Neural progenitor cell (in vitro differentiated cells): Measurements from ENCODE around the gene FRG2B. TPM values are rescaled to one million over a fixed set of nuclear protein-coding genes. Genes with fewer than 3 reads are reported as not detected.
"Not testable (repeated sequence)": the region's sequence is repeated elsewhere in the genome, so short reads cannot be mapped to it uniquely, and the experiment has no call there.

Experiments
- DNase-seq: peaks from one replicate; pipeline ENCODE4 v3.0.0-alpha.2; 2016; ENCODE audit warnings: low spot score
- H2AFZ ChIP-seq: fragments of 200-600 bp; sonication (generic); replicated peaks from 2 replicates; pipeline ENCODE4 v1.6.1; 2016; ENCODE audit warnings: antibody characterized with exemption
- H3F3A ChIP-seq: fragments of 200-600 bp; sonication (generic); 2 replicates; pipeline ENCODE4 v1.6.1; 2016; ENCODE audit warnings: antibody characterized with exemption, low read depth
- H3K27ac ChIP-seq: fragments of 200-600 bp; sonication (generic); 2 replicates; pipeline ENCODE4 v1.5.1; 2016; ENCODE audit warnings: mild to moderate bottlenecking
- H3K27me3 ChIP-seq: fragments of 200-600 bp; sonication (generic); 2 replicates; pipeline ENCODE4 v1.6.1; 2016; ENCODE audit warnings: mild to moderate bottlenecking, moderate library complexity
- H3K36me3 ChIP-seq: fragments of 200-600 bp; sonication (generic); 2 replicates; pipeline ENCODE4 v1.5.1; 2016
- H3K4me1 ChIP-seq: fragments of 200-600 bp; sonication (generic); 2 replicates; pipeline ENCODE4 v1.6.1; 2016; ENCODE audit warnings: mixed run types
- H3K4me2 ChIP-seq: fragments of 200-600 bp; sonication (generic); 2 replicates; pipeline ENCODE4 v1.6.1; 2016
- H3K4me3 ChIP-seq: fragments of 200-600 bp; sonication (generic); 2 replicates; pipeline ENCODE4 v1.5.1; 2016
- H3K79me2 ChIP-seq: fragments of 200-600 bp; sonication (generic); 2 replicates; pipeline ENCODE4 v1.6.1; 2016; ENCODE audit warnings: low read depth
- H3K9ac ChIP-seq: fragments of 200-600 bp; sonication (generic); 2 replicates; pipeline ENCODE4 v1.6.1; 2016
- H3K9me3 ChIP-seq: fragments of 200-600 bp; sonication (generic); 2 replicates; pipeline ENCODE4 v1.5.1; 2016; ENCODE audit warnings: low read depth
- H4K20me1 ChIP-seq: fragments of 200-600 bp; sonication (generic); 2 replicates; pipeline ENCODE4 v1.6.1; 2016; ENCODE audit warnings: low read depth
- H3K27ac Mint-ChIP-seq: 3 replicates; pipeline ENCODE4 v1.8.0; 2021; ENCODE audit warnings: mixed read lengths
- H3K27me3 Mint-ChIP-seq: 2 replicates; pipeline ENCODE4 v1.8.0; 2022; ENCODE audit warnings: low read depth, mild to moderate bottlenecking, inconsistent platforms, moderate library complexity, mixed read lengths; ENCODE audit not compliant: insufficient read depth
- H3K36me3 Mint-ChIP-seq: 3 replicates; pipeline ENCODE4 v1.8.0; 2021; ENCODE audit warnings: mixed read lengths
- H3K4me1 Mint-ChIP-seq: 3 replicates; pipeline ENCODE4 v1.8.0; 2021; ENCODE audit warnings: mixed read lengths
- H3K4me3 Mint-ChIP-seq: 3 replicates; pipeline ENCODE4 v1.8.0; 2021; ENCODE audit warnings: mild to moderate bottlenecking, moderate library complexity, mixed read lengths
- H3K9me3 Mint-ChIP-seq: 3 replicates; pipeline ENCODE4 v1.8.0; 2020; ENCODE audit warnings: mixed read lengths
- CTCF ChIP-seq: fragments of 200-600 bp; sonication (generic); IDR thresholded peaks from 2 replicates; pipeline ENCODE4 v1.5.1; 2017; ENCODE audit warnings: antibody characterized with exemption, mild to moderate bottlenecking
- total RNA-seq: library from RNA; depleted of rRNA; stranded (reverse); fragments of >200 nt; gene quantifications from 2 replicates; pipeline ENCODE4 v1.2.3, GENCODE V29; 2015; ENCODE audit warnings: low replicate concordance

FRG2B gene
- total RNA-seq, 1 donor from 2014 or later = not detected

GRCh38 chr10:133647075-133647748, 20.6 kb upstream of the FRG2B start:
- not testable (repeated sequence) for DNase-seq, H3K4me2 ChIP-seq, H3K4me1 ChIP-seq, H3F3A ChIP-seq, H2AFZ ChIP-seq, H3K27ac Mint-ChIP-seq, H3K9ac ChIP-seq, H3K27me3 Mint-ChIP-seq, H3K27me3 ChIP-seq, H3K79me2 ChIP-seq, H3K36me3 ChIP-seq, H3K27ac ChIP-seq, H4K20me1 ChIP-seq, H3K9me3 ChIP-seq, H3K4me3 ChIP-seq, H3K4me3 Mint-ChIP-seq, H3K36me3 Mint-ChIP-seq, H3K9me3 Mint-ChIP-seq, H3K4me1 Mint-ChIP-seq
- TF ChIP-seq CTCF = peak; percentile 50

DNA sequence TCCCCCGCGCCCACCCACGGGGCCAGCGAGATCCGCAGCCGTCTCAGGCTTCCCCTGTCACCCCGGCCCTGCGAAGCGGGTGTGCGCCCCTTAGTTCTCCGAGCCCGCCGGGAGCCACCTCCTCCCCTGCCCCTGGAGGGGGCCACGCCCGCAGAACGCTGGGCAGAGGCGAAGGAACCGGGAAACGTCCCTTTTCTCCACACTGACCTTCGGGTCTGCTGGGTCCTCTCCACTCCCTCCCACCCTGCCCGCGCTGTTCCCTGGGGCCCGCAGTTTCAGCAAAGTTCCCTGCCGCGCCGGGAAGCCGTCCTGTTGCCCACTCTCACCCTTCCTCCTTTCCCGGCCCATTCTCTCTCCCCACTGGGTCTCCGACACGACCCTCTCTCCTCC, 11.2 kb upstream of the FRG2B start:
- not testable (repeated sequence) for H3K36me3 Mint-ChIP-seq, H3K36me3 ChIP-seq, H3K4me2 ChIP-seq, H3K9me3 Mint-ChIP-seq, H3F3A ChIP-seq, H2AFZ ChIP-seq, H3K27ac Mint-ChIP-seq, H3K27me3 Mint-ChIP-seq, H3K4me3 Mint-ChIP-seq, H3K4me1 Mint-ChIP-seq, DNase-seq, H3K27ac ChIP-seq, H3K4me1 ChIP-seq, H3K9me3 ChIP-seq, H3K9ac ChIP-seq, H3K4me3 ChIP-seq, H3K27me3 ChIP-seq, H4K20me1 ChIP-seq, H3K79me2 ChIP-seq

DNA sequence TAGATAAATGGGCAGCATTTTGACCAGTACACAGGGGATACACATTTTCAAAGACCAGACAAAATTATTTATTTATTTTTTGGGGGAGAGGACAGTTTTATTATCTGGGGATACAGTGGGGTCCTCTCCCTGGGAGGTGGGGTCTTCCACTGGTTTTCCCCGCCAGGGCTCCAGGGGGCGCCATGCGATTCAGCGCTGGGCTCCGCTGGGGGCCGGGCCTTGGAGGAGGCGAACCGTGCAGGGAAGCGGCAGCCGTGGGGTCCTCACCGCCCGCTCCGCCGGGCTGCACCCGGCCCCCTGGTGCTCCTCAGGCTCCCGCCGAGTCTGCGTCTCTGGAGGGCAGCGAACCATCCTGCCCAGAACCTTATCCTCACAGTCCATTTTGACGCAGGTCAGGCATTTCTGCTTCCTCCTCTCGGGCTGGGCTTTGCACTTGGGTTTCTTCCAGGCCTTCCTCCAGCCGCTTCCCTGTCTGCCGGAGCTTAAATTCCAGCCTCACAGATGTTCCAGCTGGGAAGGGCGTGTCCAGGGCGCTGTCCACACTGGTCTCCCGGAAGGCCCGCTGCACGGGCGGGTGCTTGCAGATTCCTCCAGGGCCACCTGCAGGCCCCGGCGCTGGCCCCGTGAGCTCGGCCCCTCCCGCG, 10.7 kb upstream of the FRG2B start:
- not testable (repeated sequence) for H3K4me1 Mint-ChIP-seq, H3K36me3 ChIP-seq, H3K27ac ChIP-seq, H3K4me2 ChIP-seq, H3K27me3 Mint-ChIP-seq, H3K4me1 ChIP-seq, H3K9ac ChIP-seq, H3K9me3 ChIP-seq, DNase-seq, H3K27me3 ChIP-seq, H2AFZ ChIP-seq, H3K4me3 Mint-ChIP-seq, H3K9me3 Mint-ChIP-seq, H3K79me2 ChIP-seq, H4K20me1 ChIP-seq, H3F3A ChIP-seq, H3K4me3 ChIP-seq, H3K36me3 Mint-ChIP-seq, H3K27ac Mint-ChIP-seq

DNA sequence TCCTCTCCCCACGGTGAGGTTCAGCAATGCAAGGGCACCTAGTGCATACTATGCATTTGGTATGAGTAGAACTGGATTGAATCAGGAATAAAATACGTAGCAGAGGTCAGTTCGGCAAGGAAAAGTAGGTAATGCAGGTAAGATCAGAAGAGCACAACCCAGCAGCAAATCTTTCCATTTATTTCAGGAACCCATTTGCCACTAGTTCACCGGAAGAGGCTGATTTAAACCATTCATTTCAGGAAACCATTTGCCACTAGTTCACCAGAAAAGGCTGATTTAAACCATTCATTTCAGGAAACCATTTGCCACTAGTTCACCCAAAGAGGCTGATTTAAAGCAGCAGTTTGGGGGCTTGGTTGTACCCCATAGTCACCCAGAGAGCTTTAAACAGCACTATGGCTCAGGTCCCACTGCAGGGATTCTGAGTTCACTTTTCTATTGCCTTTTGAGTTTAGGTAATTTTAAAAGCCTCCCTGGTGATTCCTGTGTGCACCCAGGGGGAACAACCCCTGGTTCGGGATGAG, 4.2 kb upstream of the FRG2B start:
- H3K4me3 ChIP-seq, H4K20me1 ChIP-seq, H3K9me3 ChIP-seq, H3K27me3 Mint-ChIP-seq, H3K36me3 Mint-ChIP-seq, H3K4me1 ChIP-seq, H3K9me3 Mint-ChIP-seq, H3K36me3 ChIP-seq, H3K9ac ChIP-seq, H3K27ac ChIP-seq, H3K4me3 Mint-ChIP-seq, H3F3A ChIP-seq, H3K79me2 ChIP-seq, DNase-seq, H3K4me1 Mint-ChIP-seq, H3K27me3 ChIP-seq, H3K27ac Mint-ChIP-seq, H3K4me2 ChIP-seq, H2AFZ ChIP-seq: not testable (repeated sequence)

DNA sequence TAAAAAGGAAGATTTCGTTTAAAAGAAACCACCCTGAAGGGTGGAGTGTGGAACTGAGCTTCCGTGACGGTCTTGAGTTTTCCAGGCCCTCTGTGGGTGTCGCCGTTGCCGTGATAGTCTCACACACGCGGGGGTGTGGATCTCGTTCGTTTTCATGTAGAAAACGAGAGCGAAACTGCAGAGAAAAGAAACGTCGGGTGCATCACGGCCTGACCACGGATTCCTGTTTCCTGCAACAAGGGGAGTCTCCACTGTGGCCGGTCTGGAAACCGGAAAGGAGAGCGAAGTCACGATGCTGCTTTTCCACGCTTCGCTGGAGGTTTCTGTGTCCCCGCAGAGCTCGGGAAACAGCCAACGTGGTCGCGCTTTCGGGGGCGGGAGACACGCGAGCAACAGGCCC, 4.1 kb downstream of the FRG2B start:
- not testable (repeated sequence) for H3K4me3 Mint-ChIP-seq, H3K4me3 ChIP-seq, DNase-seq, H3K27me3 Mint-ChIP-seq, H3K27me3 ChIP-seq, H3K4me2 ChIP-seq, H3K9ac ChIP-seq, H3K36me3 ChIP-seq, H3K79me2 ChIP-seq, H4K20me1 ChIP-seq, H3F3A ChIP-seq, H3K4me1 Mint-ChIP-seq, H3K4me1 ChIP-seq, H3K27ac Mint-ChIP-seq, H3K9me3 ChIP-seq, H3K27ac ChIP-seq, H2AFZ ChIP-seq, H3K36me3 Mint-ChIP-seq
- peaks cover 22% of the 10 kb centered on the region for H3K9me3 Mint-ChIP-seq
